Astrocyte (in vitro differentiated cells and primary cell): ENCODE measurements around the gene CFAP74.

Experiments used
- CTCF ChIP-seq: IDR thresholded peaks from 2 replicates; pipeline ENCODE4 v1.5.1; 2011; ENCODE audit warnings: low read depth, mild to moderate bottlenecking, inconsistent platforms, low read length, moderate library complexity; ENCODE audit not compliant: insufficient read depth
- EZH2 ChIP-seq: IDR thresholded peaks from 2 replicates; pipeline ENCODE4 v1.6.1; 2012; ENCODE audit warnings: mild to moderate bottlenecking, low read length, inconsistent platforms; ENCODE audit not compliant: insufficient read depth

GRCh38 chr1:1938613-1939295, 64.8 kb downstream of the CFAP74 start:
- TF ChIP-seq CTCF (no peak), EZH2 (no peak)
